Mammary epithelial cell (primary cell): ENCODE measurements around the gene CACYBP.

ENCODE experiments used
- EZH2 ChIP-seq: IDR thresholded peaks from 2 replicates; pipeline ENCODE4 v1.6.1; 2012; ENCODE audit warnings: low read length, inconsistent platforms, borderline replicate concordance
- TF ChIP-seq, protein P1 (sequence below), 2 donors: IDR thresholded peaks in 1 of 2; conservative IDR thresholded peaks in 1 of 2; 2 replicates each; pipeline ENCODE4 v1.5.1; 2011 to 2012; ENCODE audit warnings: inconsistent platforms in 2 of 2, low read length in 2 of 2, mild to moderate bottlenecking in 2 of 2, control low read depth in 1 of 2, low read depth in 1 of 2; ENCODE audit not compliant: insufficient read depth in 1 of 2; ENCODE audit errors: extremely low read depth in 1 of 2

DNA sequence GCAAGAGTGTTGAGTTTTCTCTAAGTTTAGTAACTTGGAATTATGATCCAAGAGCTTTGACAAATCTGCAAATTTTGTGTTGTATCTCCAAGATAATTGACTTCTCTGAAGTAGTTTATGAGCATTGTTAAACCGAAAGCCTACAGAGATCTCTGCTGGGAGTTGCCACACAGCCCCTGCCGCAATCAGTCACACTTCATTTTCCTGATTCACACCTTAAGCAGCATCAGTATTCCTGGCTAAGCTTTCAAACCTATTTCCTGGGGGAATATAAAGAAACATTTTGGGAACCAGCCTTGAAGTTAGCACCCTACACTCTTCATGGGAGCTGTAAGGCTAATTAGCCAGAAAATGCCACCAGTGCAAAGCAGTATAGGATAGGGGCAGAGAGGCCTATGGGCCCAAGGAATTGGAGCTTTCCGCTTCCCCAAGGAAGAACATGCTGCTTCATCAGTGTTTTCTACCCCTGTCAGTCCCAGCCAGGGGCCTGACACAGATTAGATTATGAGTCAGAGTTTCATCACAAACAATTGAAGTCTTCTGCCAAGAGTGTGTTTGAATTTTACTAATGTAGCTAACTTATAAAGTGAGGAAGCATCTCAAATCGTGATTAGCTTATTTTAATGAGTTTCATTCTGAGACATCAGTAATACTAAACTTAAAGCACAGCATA lies 23.2 kb upstream of the CACYBP start:
- TF ChIP-seq, protein P1, sequence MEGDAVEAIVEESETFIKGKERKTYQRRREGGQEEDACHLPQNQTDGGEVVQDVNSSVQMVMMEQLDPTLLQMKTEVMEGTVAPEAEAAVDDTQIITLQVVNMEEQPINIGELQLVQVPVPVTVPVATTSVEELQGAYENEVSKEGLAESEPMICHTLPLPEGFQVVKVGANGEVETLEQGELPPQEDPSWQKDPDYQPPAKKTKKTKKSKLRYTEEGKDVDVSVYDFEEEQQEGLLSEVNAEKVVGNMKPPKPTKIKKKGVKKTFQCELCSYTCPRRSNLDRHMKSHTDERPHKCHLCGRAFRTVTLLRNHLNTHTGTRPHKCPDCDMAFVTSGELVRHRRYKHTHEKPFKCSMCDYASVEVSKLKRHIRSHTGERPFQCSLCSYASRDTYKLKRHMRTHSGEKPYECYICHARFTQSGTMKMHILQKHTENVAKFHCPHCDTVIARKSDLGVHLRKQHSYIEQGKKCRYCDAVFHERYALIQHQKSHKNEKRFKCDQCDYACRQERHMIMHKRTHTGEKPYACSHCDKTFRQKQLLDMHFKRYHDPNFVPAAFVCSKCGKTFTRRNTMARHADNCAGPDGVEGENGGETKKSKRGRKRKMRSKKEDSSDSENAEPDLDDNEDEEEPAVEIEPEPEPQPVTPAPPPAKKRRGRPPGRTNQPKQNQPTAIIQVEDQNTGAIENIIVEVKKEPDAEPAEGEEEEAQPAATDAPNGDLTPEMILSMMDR (conservative IDR thresholded peaks at IDR 0.05 in 1 of 2, IDR thresholded peaks at IDR 0.05 in 1 of 2; ENCODE audit: extremely low read depth in 1 of 2, insufficient read depth in 1 of 2, low read depth in 1 of 2, low read length in 2 of 2), result no peak
- no peak for TF ChIP-seq EZH2
